Measurements from ENCODE around the gene GSE1.

The GSE1 gene

DNA sequence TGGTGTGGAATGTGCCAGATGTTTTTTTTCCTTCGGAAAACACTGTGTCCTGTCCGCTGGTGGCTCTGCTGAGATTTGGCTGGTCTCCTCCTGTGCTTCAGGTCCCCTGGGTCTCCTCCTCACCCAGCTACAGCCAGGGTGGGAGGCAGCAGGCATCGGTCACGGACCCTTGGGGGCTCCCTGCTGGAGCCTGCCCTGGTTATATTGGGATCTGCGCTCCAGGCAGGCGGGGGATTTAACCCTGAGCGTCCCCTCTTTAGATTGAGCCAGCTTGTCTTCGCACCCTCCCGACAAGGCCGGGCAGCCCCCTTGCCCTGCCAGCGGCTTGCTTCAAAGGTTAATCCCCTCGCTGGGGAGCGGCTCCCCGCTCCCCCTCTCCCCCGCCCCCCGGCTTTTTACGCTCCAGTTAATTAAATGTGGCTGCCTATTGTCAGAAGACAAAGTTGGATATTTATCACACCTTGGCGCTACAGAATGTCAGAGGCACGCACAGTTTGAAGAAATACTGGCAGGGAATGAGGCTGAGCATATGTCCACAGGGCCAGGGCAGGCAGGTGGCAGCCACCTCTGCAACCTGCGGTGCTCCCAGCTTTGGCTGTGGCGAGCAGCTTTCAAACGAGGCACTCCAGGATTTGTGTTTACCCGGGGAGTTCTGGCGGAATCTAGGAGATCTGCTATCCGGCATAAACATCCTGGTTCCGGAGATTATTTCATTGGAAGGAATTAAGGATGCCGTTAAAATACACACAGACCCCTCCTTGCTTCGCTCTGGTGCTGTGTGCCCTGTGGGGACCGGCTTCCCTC is 38.2 kb upstream of the GSE1 start:
- no peak for DNase-seq (ENCODE audit: low read depth)

DNA sequence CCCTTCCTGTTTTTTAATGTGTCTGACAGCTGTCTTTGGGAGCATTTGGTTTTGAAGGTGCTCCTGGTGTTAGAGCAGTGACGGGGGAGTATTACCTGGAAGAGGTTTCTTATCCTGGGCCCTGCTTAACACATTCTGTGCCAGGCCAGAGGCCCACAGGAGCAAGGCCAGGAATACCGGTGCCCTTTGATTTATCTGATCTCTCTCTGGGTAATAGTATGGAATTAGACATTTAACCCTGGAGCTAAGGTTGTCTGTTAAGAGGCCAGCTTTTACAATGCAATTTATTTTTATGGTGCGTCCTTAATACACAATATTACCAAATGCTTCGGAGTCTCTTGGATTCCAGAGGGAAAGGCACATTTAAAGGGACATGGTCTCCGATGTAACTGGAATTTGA is 37.2 kb upstream of the GSE1 start:
- no peak for DNase-seq (ENCODE audit: low read depth)

DNA sequence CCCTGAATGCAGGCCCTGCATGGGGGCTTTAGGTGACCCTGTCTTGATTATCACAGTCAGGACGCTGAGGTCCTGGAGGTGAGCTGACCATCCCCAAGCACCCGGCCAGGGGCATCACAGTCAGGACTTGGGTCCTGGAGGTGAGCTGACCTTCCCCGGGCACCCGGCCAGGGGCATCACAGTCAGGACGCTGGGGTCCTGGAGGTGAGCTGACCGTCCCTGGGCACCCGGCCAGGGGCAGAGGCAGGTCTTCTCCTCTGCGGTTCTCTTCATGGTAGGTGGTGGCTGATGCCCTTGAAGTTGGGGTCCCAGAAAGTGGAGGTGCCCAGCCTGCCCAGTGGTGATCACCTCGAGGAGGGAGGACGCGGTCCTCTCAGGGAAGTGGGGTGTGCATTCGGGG is 36.2 kb upstream of the GSE1 start:
- no peak for DNase-seq (ENCODE audit: low read depth)

DNA sequence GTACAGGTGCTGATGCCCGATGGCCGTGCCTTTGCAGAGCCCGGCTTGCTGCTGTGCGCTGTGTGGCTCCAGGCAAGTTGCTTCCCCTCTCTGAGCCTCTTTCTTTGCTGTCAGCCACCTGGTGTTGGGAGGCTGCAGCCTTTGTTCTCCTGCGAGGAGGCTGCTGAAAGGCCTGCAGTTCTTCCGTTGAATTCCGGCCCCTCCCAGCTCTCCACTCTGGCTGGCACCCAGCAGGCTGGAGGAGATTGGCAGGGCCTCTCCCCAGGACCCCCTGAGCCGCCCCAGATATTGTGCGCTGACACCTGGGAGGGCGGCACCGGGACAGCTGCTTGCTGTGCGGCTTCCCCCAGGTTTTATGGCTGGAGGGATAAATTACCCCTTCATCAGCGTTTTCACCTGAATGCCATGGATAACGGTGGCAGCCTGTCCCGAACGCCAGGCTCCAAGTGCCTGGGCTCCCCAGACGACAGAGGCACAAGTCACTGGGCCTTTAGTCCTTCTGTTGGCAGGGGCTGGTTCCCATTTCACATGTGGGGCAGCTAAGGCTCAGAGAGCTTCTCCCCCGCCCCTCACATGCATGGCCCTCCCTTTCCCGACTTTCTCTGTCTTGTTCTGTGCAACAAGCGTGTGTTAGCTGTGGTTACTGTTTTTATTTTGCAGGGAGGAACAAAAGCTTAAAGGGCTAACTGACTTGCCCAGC is 35.1 kb upstream of the GSE1 start:
- no peak for DNase-seq (ENCODE audit: low read depth)

DNA sequence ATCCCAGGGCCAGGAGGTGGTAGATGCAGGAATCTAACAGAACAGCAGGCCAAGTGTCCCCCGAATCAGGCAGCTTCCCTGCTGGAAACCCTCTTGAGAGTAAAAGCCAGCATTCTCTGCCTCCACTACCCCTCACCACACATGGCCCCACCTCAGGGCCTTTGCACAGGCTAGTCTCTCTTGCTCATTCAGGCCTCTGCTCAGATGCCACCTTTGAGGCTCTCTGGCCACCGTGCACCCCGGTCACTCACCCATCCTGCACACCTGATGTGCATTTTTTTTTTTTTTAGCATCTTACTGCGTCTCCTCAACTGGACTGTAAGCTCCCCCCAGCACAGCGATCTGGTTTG is 34.5 kb upstream of the GSE1 start:
- no peak for DNase-seq (ENCODE audit: low read depth)

DNA sequence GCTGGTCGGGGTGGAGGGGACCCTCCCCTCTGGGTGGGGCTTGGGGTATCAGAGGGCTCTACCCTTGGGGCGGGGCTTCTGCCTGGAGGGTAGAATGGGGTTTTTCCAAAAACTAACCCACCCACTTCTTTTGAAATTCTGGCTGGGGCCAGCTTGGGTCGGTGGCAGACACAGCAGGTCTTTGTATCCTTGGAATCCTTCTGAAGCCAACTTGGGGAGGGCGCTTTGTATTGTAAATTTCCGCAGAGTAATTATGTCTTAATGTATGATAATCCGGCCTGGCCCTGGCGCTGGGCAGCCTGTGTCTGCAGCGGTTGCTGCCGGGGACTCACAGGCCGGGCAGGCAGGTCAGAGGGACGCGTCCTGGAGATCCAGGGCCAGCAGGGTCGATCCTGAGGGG is 33.9 kb upstream of the GSE1 start:
- DNase-seq (ENCODE audit: low read depth) = no peak

DNA sequence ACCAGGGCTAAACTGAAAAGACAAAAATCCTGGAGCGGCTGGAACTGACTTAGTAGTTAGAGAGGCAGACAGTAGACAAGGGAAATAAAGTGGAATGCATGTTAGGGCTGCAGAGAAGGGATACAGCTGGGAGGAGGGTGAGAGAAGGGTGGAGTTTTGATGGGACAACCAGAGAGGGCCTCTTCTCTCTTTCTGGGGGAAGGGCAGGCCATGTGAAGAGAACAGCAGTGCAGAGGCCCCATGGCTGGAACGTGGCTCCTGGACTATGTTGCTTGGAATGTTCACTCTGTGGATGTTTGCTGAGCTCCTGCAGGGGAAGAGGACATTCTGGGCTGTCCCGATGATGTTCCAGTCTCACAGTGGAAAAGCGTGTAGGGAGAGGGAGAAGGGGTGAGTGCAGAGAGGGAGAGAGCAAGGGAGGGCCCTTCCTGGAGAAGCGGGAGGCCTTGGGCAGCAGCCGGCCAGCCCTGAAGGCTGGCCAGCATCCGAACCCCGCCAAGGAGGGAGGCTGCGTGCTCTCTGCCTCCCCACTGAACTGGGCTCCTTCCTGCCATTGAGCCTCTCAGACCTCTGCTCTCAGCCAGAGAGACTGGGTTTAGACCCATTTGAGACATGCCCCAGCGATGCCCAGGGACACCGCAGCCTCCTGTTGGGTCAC is 33.1 kb upstream of the GSE1 start:
- no peak for DNase-seq (ENCODE audit: low read depth)

DNA sequence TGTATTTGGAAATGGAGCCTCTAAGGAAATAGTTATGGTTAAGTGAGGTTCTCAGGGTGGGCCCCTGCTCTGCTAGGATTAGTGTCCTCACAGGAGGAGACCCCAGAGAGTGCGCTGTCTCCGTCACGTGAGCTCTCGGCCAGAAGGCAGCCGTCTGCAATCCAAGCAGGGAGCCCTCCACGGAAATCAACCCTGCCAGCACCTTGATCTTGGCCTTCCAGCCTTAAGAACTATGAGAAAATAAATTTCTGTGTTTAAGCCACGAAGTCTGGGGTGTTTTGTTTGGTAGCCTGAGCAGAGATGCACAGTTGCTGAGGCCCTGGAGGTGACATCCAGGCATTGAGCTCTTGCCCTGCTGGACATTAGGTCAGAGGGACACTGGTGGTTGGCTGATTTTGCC is 32.4 kb upstream of the GSE1 start:
- no peak for DNase-seq (ENCODE audit: low read depth)

DNA sequence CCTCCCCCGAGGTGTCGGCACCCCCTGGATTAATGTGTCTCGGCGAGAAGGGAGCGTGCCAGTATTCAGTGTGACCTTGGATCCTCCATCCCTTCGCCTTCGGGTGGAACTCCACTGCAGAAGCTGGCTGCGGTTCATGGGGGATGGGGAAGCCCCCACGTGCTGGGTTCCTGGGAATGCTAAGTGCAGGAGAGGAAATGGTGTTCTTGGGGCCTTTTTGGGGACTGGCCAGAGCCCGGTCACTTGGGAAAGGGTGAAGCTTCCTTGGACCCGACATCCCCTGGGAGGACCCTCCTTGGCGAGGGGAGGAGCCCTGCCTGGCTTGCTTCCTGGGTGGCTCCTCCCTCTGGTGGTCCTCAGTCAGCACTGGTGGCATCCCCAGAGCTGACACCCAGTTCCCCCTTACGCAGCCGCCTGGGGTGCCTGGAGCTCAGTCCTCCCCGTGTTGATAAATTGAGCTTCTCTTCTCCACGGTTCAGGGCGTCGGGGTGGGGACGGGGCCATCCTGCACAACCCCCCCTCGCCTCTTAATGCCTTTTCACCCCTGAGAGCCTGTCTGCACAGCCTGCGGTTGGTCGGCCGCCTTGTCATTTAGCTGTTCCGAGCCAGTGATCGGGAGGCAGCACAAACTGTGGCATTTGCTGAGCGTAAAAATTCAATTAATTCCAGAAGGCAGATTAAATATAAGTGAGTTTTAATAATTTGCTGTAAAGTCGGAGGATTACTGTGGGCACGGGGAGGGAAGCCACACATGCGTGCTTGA is 30.7 kb upstream of the GSE1 start:
- DNase-seq (ENCODE audit: low read depth) = no peak

DNA sequence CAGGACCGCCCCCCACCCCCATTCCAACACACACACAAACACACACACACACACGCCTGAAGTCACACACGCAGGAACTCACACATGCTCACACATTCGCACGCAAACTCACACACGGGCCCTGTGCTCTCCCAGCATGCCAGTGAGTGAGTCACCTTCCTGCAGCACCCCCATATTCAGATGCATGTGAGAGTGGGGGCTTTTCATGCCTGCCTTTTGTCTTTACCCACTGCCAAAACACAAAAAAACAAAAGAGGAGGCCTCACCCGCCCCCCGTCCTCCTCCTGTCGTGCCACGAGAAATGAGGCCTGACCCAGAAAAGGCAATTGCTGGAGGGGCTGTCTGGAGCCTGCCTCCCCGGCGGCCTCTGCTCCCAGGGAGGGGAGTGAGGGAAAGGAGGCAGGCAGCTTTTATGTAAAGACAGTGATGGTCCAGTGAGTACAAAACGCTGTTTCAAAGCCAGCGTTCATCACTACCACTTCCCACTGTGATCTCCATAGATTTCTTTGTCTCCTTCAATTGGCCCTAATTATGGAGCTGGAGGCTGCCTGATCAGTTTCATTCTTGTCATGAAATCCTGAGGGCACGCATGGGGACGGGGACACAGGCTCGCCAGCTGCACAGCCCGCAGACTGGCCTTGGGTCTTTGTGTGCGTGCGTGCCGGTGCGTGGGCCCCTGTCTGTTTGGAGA is 29.5 kb upstream of the GSE1 start:
- peak; percentile 25 for DNase-seq (ENCODE audit: low read depth)

DNA sequence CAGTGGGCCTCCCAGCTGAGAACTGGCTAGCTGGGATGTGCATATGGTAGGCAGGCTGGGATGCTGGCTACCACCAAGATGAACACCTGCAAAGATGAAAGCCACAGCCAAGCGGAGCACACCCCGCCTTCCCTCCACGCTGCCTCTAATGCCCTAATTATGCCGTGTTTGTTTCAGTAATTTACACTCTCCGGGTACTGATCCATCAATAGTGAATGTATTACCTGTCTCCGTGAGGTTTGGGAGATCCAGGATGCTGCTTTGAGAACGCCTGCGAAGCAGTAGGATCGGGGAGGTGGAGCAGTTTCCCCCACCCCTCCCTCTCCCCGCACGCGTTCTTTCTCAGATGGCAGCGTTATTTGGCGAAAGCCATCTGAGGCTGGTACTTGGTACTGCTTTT is 28.9 kb upstream of the GSE1 start:
- DNase-seq (ENCODE audit: low read depth) = no peak

DNA sequence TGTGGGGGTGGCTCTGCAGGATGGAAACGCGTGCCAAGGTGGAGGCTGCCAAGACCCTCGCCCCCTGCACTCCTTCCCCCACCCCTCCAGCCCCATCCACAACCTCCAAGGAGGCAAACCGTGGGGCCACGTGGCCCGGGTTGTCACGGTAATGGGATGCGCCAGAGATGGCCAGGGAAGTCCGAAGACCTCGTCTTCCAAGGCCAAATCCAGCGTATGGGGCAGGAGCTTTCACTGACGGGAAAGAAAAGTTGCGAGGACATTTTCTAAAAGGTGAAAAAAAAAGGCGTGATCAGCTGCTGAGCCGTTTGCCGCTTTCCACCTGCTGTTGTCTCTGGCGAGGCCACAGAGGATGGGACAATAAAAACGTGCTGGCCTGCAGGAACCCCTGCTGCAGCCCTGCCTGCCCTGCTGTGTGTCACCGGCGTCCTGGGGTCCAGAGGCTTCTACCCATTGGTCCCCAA is 28.3 kb upstream of the GSE1 start:
- DNase-seq (ENCODE audit: low read depth) = no peak

DNA sequence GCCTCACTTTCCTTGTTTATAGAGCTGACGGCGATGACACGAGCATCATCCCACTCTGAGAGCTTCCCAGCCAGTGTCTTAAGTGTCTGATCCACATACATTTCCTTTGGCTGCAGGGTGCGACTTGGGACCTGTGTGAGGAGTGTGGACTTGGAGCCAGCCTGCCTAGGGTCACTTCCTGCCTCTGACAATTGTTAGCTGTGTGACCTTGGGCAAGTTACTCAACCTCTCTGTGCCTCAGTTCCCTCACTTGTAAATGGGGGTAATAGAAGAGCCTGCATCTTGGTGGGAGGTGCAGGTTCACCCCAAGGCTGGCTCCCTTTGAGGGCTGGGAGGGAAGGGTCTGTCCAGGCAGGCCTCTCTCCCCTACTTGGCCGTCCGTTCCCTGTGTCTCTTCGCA is 27.4 kb upstream of the GSE1 start:
- no peak for DNase-seq (ENCODE audit: low read depth)

DNA sequence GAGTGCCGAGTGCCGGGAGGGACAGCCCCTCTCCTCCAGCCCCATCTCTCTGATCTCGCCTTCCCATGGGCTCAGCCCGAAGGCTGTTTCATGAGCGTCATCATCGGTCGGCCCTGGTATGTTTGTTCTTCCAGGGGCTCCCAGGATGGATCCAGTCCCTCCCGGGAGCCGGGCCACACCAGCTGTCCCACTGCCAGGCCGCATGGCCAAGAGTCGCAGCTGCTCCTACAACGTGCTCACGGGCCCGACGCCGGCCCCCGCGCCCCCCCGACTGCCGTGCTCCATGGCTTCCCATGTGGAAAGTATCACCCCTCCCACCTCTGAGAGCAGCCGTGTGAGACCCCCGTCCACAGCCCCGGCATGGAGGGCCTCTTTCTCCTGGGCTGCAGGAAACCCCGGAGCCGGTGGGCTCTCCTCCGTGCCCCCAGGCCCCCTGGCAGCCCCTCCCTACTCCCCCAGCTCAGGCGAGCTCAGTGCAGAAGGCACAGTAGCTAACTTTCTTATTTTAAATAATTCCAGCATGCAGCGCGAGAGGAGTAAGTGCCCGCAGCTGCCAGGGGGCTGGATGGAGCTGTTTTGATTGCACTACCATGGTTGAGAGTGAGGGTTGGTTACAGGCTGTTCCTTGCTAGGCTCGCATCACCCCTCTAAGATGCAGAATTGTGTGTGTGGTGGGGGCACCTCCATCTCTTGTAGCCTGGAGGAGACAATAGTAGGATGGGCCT is 26.6 kb upstream of the GSE1 start:
- DNase-seq (ENCODE audit: low read depth) = no peak

DNA sequence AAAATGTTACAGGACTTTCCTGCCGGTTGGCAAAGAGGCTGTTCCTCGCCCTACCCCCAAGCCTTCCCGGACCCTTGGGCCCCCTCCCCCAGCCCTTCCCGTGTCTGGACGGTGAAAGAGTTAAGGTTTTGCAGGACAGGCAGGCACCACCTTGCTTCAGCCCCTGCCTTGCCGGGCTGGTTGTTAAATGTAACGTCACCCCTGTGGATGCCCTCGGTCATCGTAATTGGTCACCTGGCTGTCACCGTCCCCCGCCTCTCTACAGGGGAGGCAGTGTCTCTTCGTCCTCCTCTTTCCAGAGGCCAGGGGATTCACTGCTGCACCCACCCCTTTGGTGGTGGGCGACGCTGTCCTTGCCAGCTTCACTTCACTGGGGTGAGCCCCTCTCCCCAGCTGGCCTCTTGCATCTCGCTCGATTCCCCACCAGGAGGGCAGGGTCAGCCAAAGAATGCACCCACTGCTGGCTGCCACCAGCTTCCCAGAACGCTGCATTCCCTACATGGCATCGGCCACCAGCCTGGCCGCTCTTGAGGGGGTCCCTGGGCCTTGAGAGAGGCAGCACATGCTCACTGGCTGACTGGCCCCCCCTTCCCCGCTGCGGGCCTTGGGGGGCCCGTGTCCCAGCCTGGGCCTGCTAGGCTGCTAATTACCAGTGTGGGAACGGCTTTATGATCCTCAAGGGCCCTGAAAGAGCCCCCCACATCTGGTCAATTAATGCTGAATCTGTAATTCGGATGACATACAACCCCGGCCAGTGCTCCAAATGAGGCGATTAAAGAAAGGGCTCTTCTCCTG is 25.2 kb upstream of the GSE1 start:
- DNase-seq (ENCODE audit: low read depth) = no peak

DNA sequence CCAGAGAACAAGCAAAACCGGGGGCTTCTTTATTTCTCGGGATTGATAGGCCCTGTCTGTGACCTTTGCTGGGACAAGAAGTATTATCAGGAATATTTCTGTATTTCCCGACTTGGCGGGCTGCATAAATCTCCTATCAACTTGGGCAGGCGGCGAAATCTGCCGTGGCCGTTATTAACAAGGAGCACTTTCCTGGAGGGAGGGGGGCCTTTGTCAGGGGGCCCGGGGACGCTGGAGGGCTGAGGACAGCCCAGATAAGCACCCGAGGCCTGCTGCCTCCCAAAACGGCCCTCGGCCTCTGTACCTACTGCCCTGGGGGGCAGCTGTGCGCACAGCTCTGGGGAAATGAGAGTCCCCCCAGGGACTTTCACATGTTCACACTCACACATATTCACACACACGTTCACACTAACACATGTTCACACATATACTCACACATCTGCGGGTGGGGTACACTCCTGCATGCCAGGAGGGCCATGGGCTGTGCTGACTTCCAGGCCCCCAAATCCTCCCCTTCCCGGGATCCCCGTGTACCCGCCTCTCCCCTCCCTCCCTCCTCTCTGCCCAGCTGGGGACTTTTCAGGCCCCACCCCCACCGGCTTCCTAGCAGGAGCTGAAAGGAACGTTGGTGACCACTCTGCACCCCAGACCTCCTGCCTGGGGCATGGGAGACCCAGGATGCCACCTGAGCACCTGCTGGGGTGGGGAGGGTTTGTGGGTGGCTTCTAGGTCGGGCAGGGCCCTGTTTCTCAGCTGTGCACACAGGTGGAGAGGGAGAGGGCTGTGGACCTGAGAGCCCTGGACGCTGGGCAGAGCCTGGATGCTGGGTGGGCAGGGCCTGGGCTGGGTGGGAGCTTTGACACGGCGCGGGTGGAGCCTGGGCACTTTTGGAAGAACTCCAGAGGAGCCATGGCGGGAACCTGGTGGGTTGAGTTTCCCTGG is 24.3 kb upstream of the GSE1 start:
- no peak for DNase-seq (ENCODE audit: low read depth)

DNA sequence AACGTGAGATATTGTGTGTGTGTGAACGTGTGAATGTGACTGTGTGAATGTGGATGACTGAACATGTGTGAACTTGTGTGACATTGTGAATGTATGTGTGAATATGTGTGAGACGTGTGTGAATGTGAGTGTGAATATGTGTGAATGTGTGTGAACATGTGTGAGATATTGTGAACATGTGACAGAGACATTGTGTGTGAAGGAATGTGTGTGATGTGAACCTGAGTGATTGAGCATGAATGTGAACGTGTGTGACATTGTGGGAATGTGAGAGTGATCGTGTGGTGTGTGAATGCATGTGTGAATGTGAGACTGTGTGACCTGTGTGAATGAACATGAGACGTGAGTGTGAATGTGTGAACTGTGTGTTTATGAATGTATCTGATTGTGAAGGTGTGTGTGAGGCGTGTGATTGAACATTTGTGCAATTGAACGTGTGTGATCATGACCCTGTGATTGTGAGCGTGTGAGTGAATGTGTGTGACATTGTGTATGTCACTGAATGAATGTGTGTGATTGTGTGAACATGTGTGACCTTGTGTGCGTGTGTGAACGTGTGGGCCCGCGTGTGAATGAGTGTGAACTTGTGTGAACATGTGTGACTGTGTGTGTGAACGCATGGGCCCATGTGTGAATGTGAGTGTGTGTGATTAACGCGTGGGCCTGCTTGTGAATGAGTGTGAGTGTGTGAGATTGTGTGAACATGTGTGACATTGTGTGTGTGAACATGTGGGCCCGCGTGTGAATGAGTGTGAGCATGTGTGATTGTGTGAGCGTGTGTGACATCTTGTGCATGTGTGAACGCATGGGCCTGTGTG is 23.2 kb upstream of the GSE1 start:
- no peak for DNase-seq (ENCODE audit: low read depth)

DNA sequence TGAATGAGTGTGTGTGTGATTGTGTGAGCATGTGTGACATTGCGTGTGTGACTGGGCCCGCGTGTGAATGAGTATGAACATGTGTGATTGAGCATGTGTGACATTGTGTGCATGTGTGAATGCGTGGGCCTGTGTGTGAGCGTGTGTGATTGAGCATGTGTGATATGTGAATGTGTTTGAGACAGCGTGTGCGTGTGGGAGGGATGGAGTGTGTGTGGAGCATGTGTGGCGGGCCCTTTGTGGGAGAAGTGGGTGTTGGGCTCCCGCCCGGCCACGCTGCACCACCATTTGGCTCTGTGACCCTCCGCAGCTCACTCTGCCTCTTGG is 22.7 kb upstream of the GSE1 start:
- DNase-seq (ENCODE audit: low read depth) = no peak

DNA sequence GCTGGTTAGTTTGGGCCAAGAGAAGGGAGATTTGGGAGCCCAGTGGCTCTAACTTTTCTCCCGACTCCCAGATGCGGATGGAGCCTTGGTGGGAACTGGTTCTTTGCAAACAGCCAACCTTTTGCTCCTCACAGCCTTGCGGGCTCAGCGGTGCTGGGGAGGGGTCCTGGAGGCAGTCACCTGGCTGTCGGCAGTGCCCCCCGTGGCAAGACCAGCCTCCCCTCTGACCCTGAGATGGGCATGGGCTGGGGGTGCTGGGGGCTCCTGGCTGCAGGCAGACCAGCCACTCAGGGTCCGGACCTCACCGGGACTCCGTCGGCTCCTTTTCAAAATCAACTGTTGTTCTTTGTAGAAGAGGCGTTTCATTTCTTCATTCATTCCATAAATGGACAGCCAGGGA is 21.7 kb upstream of the GSE1 start:
- DNase-seq (ENCODE audit: low read depth) = no peak
